NOMO-1 (cell line): ENCODE data around the gene NEK4.
"Not testable (repeated sequence)": the region's sequence is repeated elsewhere in the genome, so short reads cannot be mapped to it uniquely, and the experiment has no call there.

Experiments used
- DNase-seq, 2 experiments: peaks; one replicate each; lab custom pipeline; 2025; ENCODE audit not compliant: unreplicated experiment in 2 of 2; lab: John Stamatoyannopoulos, UW

The NEK4 gene

GRCh38 chr3:52678265-52679198, 92.2 kb downstream of the NEK4 start:
- DNase-seq = no peak

GRCh38 chr3:52676201-52676600, 94.5 kb downstream of the NEK4 start:
- not testable (repeated sequence) for DNase-seq

- DNase-seq = peak in 1 of 2 experiments; percentile 4
Observed at GRCh38 chr3:52671676-52672075, 99.1 kb downstream of the NEK4 start.

- peak; percentile 68 to 97 for DNase-seq
Observed at GRCh38 chr3:52670621-52671521, 99.9 kb downstream of the NEK4 start.

- no peak for DNase-seq
Observed at GRCh38 chr3:52663098-52663497, 107.6 kb downstream of the NEK4 start.

- DNase-seq = no peak
Observed at GRCh38 chr3:52660046-52660445, 110.7 kb downstream of the NEK4 start.
